HepG2 (cell line): Measurements from ENCODE around the gene QRFP. TPM values are rescaled to one million over a fixed set of nuclear protein-coding genes. Genes with fewer than 3 reads are reported as not detected.

Source experiments
- HNRNPK ChIP-seq: fragments of 200-400 bp; formaldehyde crosslinking; IDR thresholded peaks from 2 replicates; pipeline ENCODE4 v1.6.1; 2018; ENCODE audit warnings: low read length, low read depth, moderate library complexity, mild to moderate bottlenecking; ENCODE audit not compliant: poor library complexity, severe bottlenecking
- ZBTB40 ChIP-seq, 2 experiments: fragments of 450-650 bp in 1 of 2; sonication (generic) in 1 of 2; formaldehyde crosslinking in 1 of 2; IDR thresholded peaks; 2 replicates each; pipeline versions ENCODE4 v1.6.1 to v1.8.0; 2016 to 2022; ENCODE audit warnings: antibody characterized with exemption in 1 of 2, mild to moderate bottlenecking in 1 of 2, missing genetic modification reagents in 1 of 2
- ZNF709 ChIP-seq: sonication (generic); formaldehyde crosslinking; IDR thresholded peaks from 2 replicates; pipeline ENCODE4 v1.5.0; 2020; ENCODE audit warnings: mild to moderate bottlenecking, missing genetic modification reagents
- ZNF841 ChIP-seq: sonication (generic); formaldehyde crosslinking; IDR thresholded peaks from 2 replicates; pipeline ENCODE4 v1.8.1; 2023; ENCODE audit warnings: missing genetic modification reagents, borderline replicate concordance
- polyA plus RNA-seq, 8 experiments: library from polyadenylated mRNA; depleted of rRNA in 3 of 8; stranded (reverse) in 7 of 8; unstranded in 1 of 8; fragments of >200 nt; fragmentation: Illumina TruSeq in 4 of 8; extraction: Trizol in 4 of 8; gene quantifications; 2 replicates each; pipeline versions ENCODE4 v1.2.1 to v1.2.3, GENCODE V29; 2011 to 2016; ENCODE audit warnings: low read depth in 4 of 8, missing spikeins in 1 of 8, mixed read lengths in 1 of 8; ENCODE audit not compliant: insufficient read depth in 1 of 8
- total RNA-seq, 5 experiments: library from RNA; depleted of rRNA; stranded (reverse); fragments of >200 nt; fragmentation: Illumina TruSeq; extraction: Trizol; gene quantifications; 2 replicates each; pipeline ENCODE4 v1.2.3, GENCODE V29; 2016; ENCODE audit warnings: low read depth in 1 of 5

Gene QRFP
- total and polyA plus RNA-seq, 2 of the 13 experiments (the other 11 are each of a cell fraction or from before 2014, with no cell fraction given): not detected

GRCh38 chr9:130901498-130902203, 5.0 kb upstream of the QRFP start (continued):
- TF ChIP-seq ZBTB40 (IDR thresholded peaks at IDR 0.05) (no peak), ZBTB40 (CRISPR knock-in tag; IDR thresholded peaks at IDR 0.05) (no peak), ZNF709 (CRISPR knock-in tag) (no peak), HNRNPK (no peak), ZNF841 (CRISPR knock-in tag) (no peak)
